Kidney glomerular epithelial cell (primary cell): ENCODE data around the gene SLC4A5.
A peak's percentile ranks its signal among the peaks of the same experiment; 100 is the strongest.
"Not testable (repeated sequence)": the region's sequence is repeated elsewhere in the genome, so short reads cannot be mapped to it uniquely, and the experiment has no call there.

Source experiments
- DNase-seq: peaks from one replicate; lab custom pipeline; 2025; lab: John Stamatoyannopoulos, UW

Gene SLC4A5

GRCh38 chr2:74364533-74365505 is 21.6 kb upstream of the SLC4A5 start:
- no peak for DNase-seq

- no peak for DNase-seq
These were observed 18.1 kb upstream of the SLC4A5 start for GRCh38 chr2:74361327-74361726.

GRCh38 chr2:74357627-74358026 is 14.4 kb upstream of the SLC4A5 start:
- DNase-seq, result no peak

DNA sequence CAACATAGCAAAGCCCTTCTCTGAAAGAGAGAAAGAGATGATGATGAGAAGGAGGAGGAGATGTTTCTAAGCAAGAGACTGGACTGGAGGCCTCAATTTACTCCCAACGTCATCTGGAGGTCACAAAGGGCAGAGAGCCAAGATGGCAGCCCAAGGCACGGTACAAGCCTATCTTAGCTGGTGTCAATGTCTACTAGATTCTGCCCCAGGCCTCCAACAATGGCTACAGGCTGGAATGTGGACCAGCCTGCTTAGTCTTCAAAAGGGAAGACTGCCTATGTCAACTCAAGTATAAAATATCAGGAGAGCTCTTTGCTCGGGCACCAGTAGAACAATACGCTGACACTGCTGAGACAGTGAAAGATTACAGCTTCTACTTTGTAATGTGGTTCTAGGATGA is 6.7 kb upstream of the SLC4A5 start:
- no peak for DNase-seq

DNA sequence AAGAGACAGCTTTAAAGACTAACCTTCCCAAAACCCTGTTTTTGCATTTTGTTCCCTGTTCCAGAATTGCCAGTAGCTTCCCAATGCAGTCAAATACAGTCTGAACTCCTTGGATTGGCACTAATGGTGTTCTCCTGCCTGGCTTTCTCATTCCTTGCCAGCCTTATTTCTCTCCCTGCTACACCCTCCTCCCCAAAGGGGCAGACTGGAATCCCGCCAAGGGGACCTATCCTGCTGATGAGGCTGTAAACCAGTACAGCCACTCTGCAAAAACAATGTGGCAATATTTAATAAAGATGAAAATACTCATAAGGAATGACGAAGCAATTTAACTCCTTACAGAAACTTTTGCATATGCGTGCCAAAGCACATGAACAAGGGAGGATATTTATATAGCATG is 4.5 kb upstream of the SLC4A5 start:
- DNase-seq, result no peak

DNA sequence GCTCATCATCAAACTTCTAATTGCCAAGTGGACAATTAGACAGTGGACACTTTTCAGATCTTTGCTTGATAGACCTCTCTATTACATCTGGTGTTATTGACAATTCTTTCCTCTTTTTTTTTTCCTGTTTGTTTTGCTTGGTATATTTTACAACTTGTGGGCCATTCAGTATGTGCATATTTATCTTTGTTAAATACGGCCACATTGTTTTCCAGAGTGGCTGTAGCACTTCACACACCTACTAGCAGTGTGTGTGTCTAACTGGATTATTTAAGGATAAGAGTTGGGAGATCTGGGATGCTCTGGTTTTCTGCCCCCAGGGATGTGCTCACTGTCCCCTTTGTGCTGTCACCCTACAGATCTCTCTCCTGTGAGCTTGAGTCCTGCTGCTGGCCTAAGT is 4.1 kb upstream of the SLC4A5 start:
- no peak for DNase-seq

DNA sequence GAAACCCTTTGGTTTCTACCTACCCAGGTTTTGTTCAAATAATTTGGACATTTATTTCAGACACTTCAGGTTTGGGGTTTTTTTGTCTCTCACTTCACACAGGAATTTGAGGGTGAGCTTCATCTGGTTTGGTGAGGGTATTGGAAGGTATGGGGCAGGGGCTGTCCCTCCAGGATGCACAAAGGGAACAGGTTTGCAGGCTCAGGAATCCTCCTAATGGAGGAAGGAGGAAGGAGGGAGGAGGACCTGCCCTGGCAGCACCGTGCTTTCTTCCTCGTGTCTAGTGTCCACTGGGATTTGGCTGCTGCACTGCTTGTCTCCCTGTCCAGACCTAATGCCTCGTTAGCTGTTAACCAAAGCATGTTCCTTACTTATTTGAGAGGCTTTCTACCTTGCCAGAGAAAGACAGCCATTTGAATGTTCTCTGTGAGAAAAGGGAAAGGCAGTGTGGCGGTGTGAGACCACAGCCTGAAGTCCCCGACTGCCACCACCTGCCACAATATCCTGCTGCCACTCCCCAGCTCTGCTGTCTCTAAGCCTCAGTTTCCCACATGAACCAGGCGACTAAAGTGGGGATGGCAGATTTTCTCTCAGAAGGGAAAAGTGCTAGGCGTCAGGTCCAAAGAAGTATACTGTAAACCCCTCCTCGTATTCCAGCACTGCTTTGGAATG is 2.2 kb upstream of the SLC4A5 start:
- no peak for DNase-seq

DNA sequence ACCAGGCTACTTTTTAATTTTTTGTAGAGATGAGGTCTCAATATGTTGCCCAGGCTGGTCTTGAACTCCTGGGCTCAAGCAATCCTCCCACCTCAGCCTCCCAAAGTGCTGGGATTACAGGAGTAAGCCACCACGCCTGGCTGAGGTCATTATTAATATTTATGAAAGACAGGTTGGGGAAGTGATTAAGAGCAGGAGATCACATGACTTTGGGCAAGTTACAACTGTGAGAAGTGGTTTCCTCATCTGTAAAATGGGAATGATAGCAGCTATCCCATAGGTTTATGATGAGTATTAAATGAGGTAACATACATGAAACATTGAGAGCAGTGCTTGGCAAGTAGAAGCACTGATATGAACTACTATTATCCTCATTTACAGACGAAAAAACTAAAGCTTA is 7.0 kb downstream of the SLC4A5 start:
- DNase-seq, result not testable (repeated sequence)

DNA sequence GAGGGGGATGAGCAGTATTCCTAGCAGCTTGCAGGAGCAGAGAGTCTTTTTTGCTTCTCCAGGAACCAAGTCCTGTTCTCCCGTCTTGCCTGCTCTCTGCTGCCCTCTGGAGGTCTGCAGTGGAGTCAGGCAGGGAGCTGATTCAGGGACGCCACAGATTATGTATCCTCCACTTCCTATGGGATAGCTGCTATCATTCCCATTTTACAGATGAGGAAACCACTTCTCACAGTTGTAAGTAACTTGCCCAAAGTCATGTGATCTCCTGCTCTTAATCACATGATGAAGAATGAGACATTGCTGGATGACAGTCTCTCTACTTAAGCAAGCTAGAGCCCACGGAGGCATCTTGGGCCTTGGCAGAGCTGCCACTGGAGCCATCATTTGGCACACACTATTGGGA is 8.3 kb downstream of the SLC4A5 start:
- DNase-seq, result peak; percentile 67

DNA sequence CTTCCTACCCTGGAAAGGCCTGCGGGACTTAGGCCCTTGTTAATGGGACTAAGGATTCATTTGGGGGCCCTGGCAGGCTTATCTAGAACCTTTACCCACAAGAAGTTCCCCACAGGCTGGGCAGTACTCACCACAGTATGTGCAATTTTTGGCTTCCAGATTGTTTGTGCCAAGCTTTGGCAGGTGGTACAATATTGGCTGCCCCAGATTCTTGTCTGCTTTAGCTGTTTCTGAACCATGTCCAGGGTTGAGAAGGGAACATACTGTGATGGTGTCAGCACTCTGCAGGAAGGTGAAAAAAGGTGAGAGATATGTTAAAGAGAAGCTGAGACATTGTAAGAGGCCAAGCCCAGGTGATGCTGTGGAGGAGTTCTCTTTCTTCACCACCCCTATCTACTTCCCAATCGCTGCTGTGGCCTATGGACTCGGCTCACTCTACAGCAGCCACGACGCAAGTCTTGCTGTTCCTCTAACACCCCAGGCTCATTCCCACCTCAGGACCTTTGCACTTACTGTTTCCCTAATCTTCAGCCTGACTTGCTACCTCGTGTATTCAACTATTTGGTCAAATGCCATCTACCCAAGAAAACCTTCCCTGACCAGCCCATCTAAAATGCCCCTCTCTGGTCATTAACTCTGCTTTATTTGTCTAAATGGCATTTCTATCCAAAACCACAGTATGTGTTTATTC is 9.2 kb downstream of the SLC4A5 start:
- no peak for DNase-seq

- DNase-seq, result peak; percentile 8
These were observed 10.0 kb downstream of the SLC4A5 start for GRCh38 chr2:74333175-74333574.

DNA sequence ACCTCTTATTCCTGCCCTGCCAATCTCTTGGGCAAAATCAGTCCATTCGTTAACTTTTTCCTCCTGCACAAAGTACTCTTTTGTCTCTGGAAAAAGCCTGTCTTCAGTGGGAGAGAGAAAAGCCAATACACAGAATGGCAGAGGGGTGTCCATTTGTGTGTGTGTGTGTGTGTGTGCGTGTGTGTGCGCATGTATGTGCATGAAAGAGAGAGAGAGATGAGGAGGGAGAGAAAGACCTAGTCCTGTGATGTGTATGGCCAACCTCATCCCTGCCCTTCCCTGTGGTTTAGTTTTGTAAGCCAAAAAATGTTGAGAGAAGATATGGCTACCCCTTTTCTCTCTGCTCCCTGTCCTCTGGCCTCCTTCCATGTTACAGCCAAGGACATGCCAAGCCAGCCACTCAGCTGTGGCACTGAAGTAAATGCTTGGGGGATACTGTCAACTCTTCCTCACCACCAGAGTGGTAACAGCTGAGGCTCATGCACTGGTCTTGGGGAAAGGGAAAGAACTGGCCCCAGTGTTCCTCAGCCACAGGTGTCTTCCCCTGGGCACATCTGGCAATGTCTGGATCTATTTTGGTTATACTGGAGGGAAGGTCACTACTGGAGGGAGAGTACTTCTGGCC is 10.6 kb downstream of the SLC4A5 start:
- no peak for DNase-seq

- no peak for DNase-seq
These were observed 14.6 kb downstream of the SLC4A5 start for GRCh38 chr2:74328573-74328972.

DNA sequence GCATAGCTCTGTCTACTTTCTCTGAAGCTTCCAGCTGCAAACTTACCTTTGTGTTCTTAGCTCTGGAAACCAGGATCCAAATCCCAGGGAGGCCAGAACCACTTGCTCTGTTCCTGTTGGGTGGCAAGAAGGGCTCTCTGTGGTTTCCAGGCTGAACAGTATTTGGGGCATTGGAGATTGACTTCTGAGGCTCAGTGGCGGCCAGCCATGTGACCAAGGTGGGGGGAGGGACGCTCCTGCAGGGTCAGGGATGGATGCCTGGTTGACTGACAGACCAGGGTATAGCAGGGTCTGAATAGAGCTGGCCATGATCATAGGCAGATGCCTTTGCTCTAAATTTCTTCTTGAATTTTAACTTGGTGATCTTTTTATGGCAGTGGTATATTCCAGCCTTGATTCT is 15.1 kb downstream of the SLC4A5 start:
- no peak for DNase-seq

GRCh38 chr2:74327627-74328026 is 15.6 kb downstream of the SLC4A5 start:
- no peak for DNase-seq

DNA sequence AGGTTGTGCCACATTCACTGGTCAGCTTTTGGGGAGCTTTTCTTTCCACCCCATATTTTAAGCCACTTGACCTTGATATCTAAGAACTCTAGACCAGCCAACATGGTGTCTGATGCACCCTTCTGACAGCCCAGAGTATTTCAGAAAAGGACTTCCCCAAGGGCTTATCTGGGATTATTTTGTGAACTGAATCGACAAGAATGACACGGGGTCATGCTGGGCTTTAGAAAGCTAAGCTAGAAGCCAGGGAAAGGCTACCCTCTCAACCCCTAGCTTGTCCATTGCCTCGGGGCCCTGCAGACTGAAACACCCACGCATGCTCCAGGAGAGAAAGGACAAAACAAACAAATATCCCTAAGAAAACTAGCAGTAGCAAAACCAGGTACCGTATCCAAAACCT is 16.0 kb downstream of the SLC4A5 start:
- no peak for DNase-seq

GRCh38 chr2:74325815-74326214 is 17.4 kb downstream of the SLC4A5 start:
- DNase-seq, result no peak

GRCh38 chr2:74321737-74322136 is 21.5 kb downstream of the SLC4A5 start:
- no peak for DNase-seq

DNA sequence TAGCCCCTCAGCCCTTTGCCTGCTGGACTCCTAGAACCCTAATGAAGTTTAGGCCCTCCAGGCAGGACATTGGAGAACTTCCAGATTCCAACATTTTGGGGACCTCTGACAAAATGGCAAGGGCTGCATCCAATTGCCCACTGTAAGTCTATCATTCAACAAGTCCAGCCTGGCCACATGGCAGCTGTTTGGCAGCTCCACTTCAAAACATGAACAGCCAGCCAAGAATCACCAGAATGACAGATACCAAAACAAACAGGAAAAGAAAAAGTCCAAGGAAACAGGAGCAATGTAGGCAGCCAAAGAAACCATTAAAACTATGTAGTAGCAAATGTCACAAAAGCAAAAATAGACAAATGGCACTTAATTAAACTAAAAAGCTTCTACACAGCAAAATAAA is 25.5 kb downstream of the SLC4A5 start:
- no peak for DNase-seq

GRCh38 chr2:74316627-74317295 is 26.5 kb downstream of the SLC4A5 start:
- no peak for DNase-seq

DNA sequence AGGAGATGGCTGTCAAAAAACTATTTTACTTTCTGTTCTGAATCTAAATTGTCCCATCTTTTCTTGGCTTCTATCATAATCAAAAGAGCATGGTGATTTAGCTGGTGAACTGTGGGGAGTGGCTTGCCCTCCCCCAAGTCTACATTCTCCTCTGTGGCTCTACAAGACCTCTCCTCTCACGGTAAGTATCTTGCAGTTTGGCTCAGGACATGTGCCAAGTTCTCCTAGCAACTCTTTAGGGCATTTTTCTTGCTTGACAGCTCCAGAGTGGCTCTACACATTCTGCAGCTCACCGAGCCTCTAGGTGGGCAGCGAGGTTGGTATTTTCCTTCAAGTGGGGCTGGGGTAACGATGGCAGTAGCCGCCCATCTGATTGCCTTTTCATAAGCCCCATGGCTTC is 29.1 kb downstream of the SLC4A5 start:
- no peak for DNase-seq

- DNase-seq, result no peak
These were observed 29.7 kb downstream of the SLC4A5 start for GRCh38 chr2:74313497-74313896.
